Measurements from ENCODE around the gene POLD4.
A peak's percentile ranks its signal among the peaks of the same experiment; 100 is the strongest.

DNA sequence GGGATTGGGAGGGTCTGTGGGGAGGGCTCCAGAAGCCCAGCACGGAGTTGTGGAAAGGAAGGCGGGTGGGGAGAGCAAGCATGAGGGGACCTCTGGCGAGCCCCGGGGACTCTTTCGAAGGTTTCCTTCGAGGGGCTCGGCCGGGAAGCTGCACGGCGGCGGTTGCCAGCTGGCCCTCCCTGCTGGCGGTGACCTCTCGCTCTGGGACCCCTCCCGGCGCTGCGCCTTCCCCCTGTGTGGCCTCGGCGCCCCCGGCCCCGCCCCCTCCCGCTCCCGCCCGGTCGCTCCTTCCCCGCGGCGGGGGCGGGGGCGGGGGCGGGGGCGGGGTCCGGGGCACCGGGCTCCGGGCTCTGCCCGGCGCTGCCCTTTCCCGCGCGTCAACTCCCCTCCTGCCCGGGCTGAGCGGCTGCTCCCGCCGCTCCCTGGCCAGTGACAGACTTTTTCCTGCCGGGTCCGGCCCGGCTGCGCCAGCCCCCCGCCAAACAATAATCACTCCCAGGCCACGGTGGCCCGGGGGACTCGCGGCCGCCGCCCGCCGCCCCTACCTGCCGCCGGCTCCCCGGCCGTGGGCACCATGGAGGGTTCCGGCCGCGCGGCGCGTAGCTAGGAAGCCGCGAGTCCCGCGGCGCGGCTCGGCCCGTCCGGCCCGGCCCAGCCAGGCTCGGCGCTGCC is 19.1 kb upstream of the POLD4 start:
- TF ChIP-seq POLR2AphosphoS5 (IDR thresholded peaks at IDR 0.05) (peak; percentile 51), POLR2A (IDR thresholded peaks at IDR 0.05) (peak; percentile 53 to 63), CTCF (IDR thresholded peaks at IDR 0.05) (no peak)
